Erythroblast (primary cell): Measurements from ENCODE around the gene TNFRSF14.
A peak's percentile ranks its signal among the peaks of the same experiment; 100 is the strongest.

Experiments used
- DNase-seq, 2 experiments: peaks; one replicate each; lab custom pipeline; 2025; lab: John Stamatoyannopoulos, UW
- GATA1 ChIP-seq: IDR thresholded peaks from 2 replicates; pipeline ENCODE4 v1.6.1; 2011; ENCODE audit warnings: low read depth, mild to moderate bottlenecking, control low read depth, low read length, moderate library complexity
- POLR2A ChIP-seq: IDR thresholded peaks from 2 replicates; pipeline ENCODE4 v1.6.1; 2011; ENCODE audit warnings: mild to moderate bottlenecking, low read length

The TNFRSF14 gene

GRCh38 chr1:2586154-2587070, 30.2 kb downstream of the TNFRSF14 start, which contains the start of gene PRXL2B:
Gene PRXL2B, plus strand, starts transcription at chr1:2586777. Its CDS starts 109 bp downstream, at chr1:2586886.
- TF ChIP-seq POLR2A (peak; percentile 63), GATA1 (no peak)
- peak; percentile 99 for DNase-seq

- no peak for TF ChIP-seq GATA1
- DNase-seq: peak in 1 of 2 experiments; percentile 39
Observed at GRCh38 chr1:2587071-2587859, 31.1 kb downstream of the TNFRSF14 start.

- TF ChIP-seq GATA1 (no peak), POLR2A (no peak)
- DNase-seq: no peak
Observed at GRCh38 chr1:2587860-2588571, 31.8 kb downstream of the TNFRSF14 start.

GRCh38 chr1:2588661-2589430, 32.7 kb downstream of the TNFRSF14 start:
- DNase-seq: no peak
- TF ChIP-seq POLR2A: no peak
- TF ChIP-seq GATA1: no peak

- no peak for TF ChIP-seq GATA1
- TF ChIP-seq POLR2A: no peak
- no peak for DNase-seq
Observed at GRCh38 chr1:2589431-2590232, 33.5 kb downstream of the TNFRSF14 start.

- TF ChIP-seq POLR2A (no peak), GATA1 (no peak)
- DNase-seq: no peak
Observed at GRCh38 chr1:2590233-2591141, 34.3 kb downstream of the TNFRSF14 start.

GRCh38 chr1:2591233-2591580, 35.0 kb downstream of the TNFRSF14 start:
- DNase-seq: no peak
- no peak for TF ChIP-seq GATA1
- no peak for TF ChIP-seq POLR2A

- no peak for TF ChIP-seq GATA1
- TF ChIP-seq POLR2A: no peak
- DNase-seq: no peak
Observed at GRCh38 chr1:2591581-2592261, 35.5 kb downstream of the TNFRSF14 start.

- TF ChIP-seq POLR2A (no peak), GATA1 (no peak)
- DNase-seq: no peak
Observed at GRCh38 chr1:2592672-2593071, 36.5 kb downstream of the TNFRSF14 start.

- no peak for TF ChIP-seq POLR2A
- no peak for TF ChIP-seq GATA1
- no peak for DNase-seq
Observed at GRCh38 chr1:2593251-2593878, 37.2 kb downstream of the TNFRSF14 start.

GRCh38 chr1:2594001-2594640, 38.0 kb downstream of the TNFRSF14 start:
- DNase-seq: no peak
- TF ChIP-seq POLR2A: no peak
- no peak for TF ChIP-seq GATA1
